DMS 273 treated with DMSO at 0.1 percent for 48 hours (cell line): ENCODE data around the gene TSPAN11.
A peak's percentile ranks its signal among the peaks of the same experiment; 100 is the strongest.

Experiments
- DNase-seq: peaks from one replicate; lab custom pipeline; 2025; lab: John Stamatoyannopoulos, UW

Gene TSPAN11

DNA sequence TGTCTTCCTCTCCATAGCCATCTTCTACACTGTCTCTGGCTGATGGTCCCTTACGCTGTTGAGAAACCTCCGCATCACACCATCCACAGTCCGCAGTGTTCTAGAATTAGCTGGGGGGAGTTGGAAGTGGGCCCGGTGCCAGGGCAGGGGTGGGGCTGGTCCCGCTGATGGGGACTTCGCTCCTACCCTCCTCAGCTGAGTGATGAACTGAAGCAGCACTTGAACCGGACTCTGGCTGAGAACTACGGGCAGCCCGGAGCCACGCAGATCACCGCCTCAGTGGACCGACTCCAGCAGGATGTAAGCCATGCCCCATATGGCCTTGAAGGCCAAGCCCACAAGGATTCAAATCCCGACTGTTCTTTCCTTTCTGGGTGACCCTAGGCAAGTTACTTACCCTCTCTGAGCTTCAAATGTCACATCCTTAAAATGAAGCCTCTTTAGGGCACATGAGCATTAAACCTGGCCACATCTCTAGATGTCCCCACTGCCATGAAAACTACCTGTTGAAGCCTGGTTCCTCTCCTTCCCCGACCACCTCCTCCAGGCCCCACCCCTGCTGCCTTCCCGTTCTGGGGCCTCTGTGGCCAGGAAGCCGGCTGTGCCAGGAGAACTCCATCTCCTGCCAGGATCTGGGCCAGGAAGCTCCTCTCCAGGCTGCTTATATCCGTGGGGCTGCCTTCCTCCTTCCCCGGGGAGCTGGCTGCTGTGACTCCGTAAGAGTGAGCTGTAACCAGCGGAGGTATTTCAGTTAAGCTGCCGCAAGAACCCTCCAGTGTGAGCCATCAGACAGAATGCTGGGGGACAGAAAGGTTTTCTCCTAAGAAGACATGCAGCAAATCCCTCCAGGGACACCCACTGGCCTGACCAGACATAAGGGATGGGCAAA is 53.1 kb downstream of the TSPAN11 start:
- no peak for DNase-seq

DNA sequence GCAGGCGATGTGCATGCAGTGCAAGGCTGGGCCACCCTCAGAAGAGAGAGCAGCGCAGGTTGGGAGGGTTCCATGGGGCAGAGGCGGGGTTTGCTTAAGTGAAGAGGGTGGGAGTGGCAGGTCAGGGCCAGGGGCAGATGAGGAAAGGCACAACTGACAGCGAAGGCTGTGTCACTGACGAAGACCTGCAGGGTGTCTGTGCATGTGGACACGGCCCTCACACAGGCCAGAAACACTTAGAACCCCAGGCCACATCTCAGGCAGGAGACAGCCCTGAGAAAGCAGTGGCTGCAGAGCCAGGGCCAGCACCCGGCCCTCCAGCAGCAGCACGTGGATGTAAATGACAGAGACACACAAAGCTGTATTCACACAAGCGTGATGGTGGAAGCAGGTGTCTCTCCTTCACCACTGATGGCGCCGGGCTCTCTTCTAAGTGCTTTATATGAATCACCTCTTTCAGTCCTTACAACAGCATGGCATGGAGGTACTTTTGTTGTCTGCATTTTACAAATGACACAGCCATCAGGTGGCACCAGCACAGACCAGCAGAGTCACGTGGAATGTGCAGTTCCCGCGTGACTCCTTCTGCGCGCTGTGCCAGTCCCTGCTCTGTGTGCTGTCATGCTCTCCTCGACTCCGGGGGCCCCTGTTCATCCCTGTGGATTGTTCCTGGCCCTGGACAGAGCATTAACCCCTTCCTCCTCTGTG is 54.6 kb downstream of the TSPAN11 start:
- DNase-seq = no peak

DNA sequence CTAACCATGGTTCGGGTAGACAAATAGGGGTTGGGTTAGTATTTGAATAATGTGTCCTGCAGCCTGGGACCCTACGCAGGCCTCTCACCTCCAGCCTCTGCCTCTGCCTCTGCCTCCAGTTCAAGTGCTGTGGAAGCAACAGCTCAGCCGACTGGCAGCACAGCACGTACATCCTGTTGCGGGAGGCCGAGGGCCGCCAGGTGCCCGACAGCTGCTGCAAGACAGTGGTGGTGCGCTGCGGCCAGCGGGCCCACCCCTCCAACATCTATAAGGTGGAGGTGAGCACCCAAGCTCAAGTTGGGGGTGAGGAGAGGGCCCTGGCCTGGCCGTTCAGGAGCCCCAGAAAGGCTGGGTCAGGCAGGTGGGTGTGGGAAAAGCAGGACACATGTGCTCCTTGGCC is 55.9 kb downstream of the TSPAN11 start:
- DNase-seq = no peak

GRCh38 chr12:30985814-30986452 is 59.4 kb downstream of the TSPAN11 start:
- DNase-seq = no peak

DNA sequence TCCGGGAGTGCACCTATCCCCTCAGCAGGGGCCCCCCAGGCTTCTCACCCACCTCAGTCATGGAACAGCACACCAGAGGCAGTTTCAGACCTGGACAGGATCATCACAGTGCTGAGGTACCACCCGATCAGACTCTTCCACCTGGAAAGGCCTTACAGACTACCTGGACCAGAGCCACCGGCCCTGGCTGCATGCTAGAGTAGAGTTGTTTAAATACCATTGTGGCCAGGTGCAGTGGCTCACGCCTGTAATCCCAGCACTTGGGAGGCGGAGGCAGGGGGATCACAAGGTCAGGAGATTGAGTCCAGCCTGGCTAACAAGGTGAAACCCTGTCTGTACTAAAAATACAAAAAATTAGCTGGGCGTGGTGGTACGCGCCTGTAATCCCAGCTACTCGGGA is 61.5 kb downstream of the TSPAN11 start:
- no peak for DNase-seq

- DNase-seq = no peak
Observed at GRCh38 chr12:30988646-30989286, 62.2 kb downstream of the TSPAN11 start.

DNA sequence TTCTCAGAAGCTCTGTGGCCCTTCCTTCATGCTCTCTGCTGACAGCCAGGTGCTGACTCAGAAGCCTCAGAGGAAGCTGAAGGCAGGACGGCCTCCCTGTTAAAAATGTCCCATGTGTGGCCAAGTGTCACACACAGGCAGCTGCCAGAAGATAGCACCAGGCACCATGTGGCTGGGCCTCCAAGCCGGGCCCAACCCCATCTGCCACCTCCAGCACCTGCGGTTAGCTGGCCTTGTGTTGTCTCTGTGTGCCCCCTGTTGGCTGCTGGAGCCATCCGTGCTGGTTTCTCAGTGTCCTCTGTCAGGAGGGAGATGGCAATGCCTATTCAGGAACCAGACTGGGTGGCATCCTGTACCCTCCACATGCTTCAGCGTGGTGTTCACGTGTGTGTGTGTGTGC is 63.2 kb downstream of the TSPAN11 start:
- peak; percentile 83 for DNase-seq

- DNase-seq = no peak
Observed at GRCh38 chr12:30990316-30990715, 63.8 kb downstream of the TSPAN11 start.

GRCh38 chr12:30990776-30991175 is 64.2 kb downstream of the TSPAN11 start:
- no peak for DNase-seq

DNA sequence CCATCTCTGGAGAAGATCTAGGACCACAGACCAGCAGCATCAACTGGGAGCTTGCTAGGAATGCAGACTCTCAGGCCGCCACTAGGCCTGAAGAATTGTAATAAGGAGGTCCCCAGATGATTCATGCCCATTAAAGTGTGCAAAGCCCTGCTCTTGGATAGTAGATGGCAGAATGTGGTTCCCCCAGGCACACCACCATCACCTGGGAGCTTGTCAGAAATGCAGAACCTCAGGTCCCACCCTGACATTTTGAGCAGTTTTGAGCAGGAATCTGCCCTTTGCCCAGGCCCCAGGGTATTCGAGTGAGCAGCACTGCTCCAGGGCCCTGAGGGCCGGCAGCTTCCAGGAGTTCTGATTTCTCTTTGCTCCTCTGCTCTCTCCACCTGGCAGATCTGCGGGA is 64.9 kb downstream of the TSPAN11 start:
- DNase-seq = no peak

DNA sequence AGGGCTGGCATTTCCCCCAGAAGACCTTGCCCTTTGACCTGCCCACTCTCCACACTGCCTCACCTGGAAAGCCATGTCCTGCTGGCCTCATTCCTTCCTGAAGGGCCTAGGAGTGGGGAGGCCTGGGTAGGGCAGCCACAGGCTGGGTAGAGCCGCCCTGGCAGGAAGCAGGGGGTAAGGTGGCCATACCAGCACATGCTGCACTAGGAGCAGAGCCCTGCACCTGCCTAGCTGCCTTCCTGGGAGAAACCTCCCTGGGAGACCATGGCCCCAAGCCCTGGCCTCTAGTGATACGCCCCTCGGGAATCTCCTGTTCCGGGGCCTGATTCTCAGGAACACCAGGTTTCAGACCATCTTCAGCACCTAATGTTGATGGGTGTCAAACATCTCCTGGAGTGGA is 65.8 kb downstream of the TSPAN11 start:
- DNase-seq = no peak

GRCh38 chr12:30993766-30994165 is 67.2 kb downstream of the TSPAN11 start:
- DNase-seq = no peak

DNA sequence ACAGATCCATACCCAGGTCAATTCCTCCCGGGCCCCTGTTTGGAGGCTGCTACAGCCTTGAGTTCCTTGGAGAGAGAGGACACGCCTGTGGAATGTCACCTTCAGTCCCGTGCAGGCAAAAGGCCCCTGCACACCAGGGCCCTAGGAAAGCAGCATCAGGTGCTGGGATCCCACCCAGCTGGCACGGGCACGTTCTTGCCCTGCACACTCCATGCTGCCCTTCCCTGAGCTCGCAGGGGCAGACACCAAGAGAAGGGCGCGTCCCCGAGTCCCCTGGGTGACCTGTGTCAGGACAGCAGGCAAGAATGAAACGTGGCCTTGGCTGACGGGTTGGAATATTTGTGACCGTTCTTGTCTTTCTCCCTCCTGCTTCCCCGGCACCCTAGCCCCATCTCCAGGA is 67.7 kb downstream of the TSPAN11 start:
- DNase-seq = no peak

DNA sequence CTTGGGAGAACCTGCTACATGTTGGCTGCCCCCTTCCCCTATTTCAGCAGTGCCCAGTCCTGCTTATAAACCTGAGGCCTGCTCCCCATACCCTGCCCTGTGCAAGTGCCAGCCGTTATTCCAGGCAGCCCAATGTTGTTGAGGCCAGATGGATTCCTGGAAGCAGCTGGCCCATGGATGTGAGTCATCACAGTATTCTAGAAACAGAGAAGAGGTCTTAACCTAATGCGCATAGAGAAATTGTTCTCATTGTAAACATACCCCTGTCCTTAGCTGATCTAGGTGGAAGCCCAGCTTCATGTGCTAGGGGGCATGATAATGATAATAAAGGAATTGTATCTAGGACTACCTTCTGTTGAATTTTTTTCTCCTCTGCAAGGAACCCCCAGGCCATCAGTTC is 69.7 kb downstream of the TSPAN11 start:
- peak; percentile 74 for DNase-seq

- peak; percentile 74 for DNase-seq
Observed at GRCh38 chr12:30996752-30997151, 70.2 kb downstream of the TSPAN11 start.

GRCh38 chr12:30997685-30998440 is 71.3 kb downstream of the TSPAN11 start:
- DNase-seq = no peak

GRCh38 chr12:30999011-30999410 is 72.5 kb downstream of the TSPAN11 start:
- no peak for DNase-seq

DNA sequence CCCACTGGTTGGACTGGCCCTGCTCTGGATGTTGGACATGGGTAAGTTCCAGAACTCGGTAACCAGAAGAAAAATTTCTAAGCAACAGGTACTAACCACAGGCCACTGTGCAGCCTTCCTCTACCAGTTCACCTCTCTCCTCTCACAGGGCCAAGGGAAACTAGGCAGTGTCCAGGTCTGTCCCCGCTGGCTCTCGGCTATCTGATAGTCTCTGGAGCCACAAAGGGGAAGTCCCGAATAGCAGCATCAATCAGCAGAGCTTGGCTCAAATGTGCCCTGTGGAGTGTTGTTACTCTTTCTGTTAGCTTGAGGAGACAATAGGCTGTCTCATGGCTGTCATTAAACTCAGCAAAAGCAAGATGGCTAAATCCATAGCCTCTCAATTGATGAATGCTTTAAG is 73.2 kb downstream of the TSPAN11 start:
- DNase-seq = no peak

DNA sequence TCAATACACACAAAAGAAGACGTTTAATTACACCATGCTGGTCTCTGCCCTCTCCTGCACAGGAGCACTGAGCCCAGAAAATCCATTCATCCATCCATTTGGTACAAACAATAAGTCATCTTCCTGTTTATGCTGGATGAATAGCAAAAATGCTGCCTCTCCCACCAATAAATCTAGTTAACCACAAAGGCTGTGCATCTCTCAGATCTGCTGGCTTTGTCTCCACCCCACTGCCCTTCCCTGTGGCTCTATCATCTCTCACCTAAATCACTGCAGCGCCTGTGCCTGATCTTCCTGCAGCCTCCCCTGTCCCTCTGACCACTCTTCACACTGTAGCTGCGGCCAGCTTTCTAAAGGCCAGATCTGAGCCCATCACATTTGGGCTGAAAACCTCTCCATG is 74.2 kb downstream of the TSPAN11 start:
- no peak for DNase-seq

- no peak for DNase-seq
Observed at GRCh38 chr12:31001581-31002360, 75.2 kb downstream of the TSPAN11 start.

- no peak for DNase-seq
Observed at GRCh38 chr12:31002361-31002725, 75.8 kb downstream of the TSPAN11 start.
